HepG2 (cell line): ENCODE results near the gene CIAO2B. TPM values are rescaled to one million over a fixed set of nuclear protein-coding genes. Genes with fewer than 3 reads are reported as not detected.
A peak's percentile ranks its signal among the peaks of the same experiment; 100 is the strongest.

Experiments used
- ATAC-seq: fragments of 200-7000 bp; cut with Tn5 transposase; 3 replicates; pipeline ENCODE4 v1.9.1; 2020; ENCODE audit warnings: mild to moderate bottlenecking, moderate library complexity
- BruUV-seq: library from RNA; stranded (reverse); fragments of 400-500 nt; replicated peaks from 2 replicates; lab custom pipeline; 2021; lab: Mats Ljungman, UMichigan
- CTCF ChIA-PET: fragments of 300-600 bp; formaldehyde crosslinking; extraction: SDS; loops from one replicate; lab custom pipeline; 2021; ENCODE audit warnings: low total read pairs, inconsistent platforms, low intra/inter-chr PET ratio; lab: Yijun Ruan, JAX
- POLR2A ChIA-PET: fragments of 350-600 bp; sonication (Branson Sonifier 250); formaldehyde crosslinking; loops from one replicate; lab custom pipeline; 2020; ENCODE audit warnings: antibody characterized with exemption, inconsistent platforms; lab: Yijun Ruan, JAX
- DNase-seq: peaks from one replicate; pipeline ENCODE4 v3.0.0-alpha.2; 2015; ENCODE audit warnings: low spot score
- FAIRE-seq: peaks from 3 replicates; lab custom pipeline; 2011; peaks lifted over from hg19 to GRCh38; lab: Jason Lieb, UNC
- H2AFZ ChIP-seq: one replicate; pipeline ENCODE4 v1.6.1; 2011; ENCODE audit warnings: low read length, inconsistent platforms
- H3K27ac ChIP-seq: fragments of 300-600 bp; 3 replicates; pipeline ENCODE4 v1.8.0; 2011; ENCODE audit warnings: mixed run types, mild to moderate bottlenecking, mixed read lengths, low read length, inconsistent platforms; ENCODE audit not compliant: insufficient read depth; ENCODE audit errors: extremely low read length
- H3K27me3 ChIP-seq, 2 experiments: fragments of 200-600 bp in 1 of 2; 2 replicates in 1 of 2; 3 replicates in 1 of 2; pipeline versions ENCODE4 v1.6.0 to v1.8.0; 2011; ENCODE audit warnings: low read length in 2 of 2, mild to moderate bottlenecking in 2 of 2, moderate library complexity in 2 of 2, inconsistent platforms in 1 of 2; ENCODE audit not compliant: insufficient read depth in 2 of 2, control insufficient read depth in 1 of 2
- H3K36me3 ChIP-seq, 2 experiments: fragments of 200-600 bp in 1 of 2; replicated peaks in 1 of 2; 2 replicates in 1 of 2; 3 replicates in 1 of 2; pipeline versions ENCODE4 v1.5.1 to v1.8.0; 2011; ENCODE audit warnings: low read length in 2 of 2, inconsistent platforms in 1 of 2; ENCODE audit not compliant: insufficient read depth in 2 of 2, control insufficient read depth in 1 of 2
- H3K4me1 ChIP-seq: 2 replicates; pipeline ENCODE4 v1.5.1; 2012; ENCODE audit warnings: low read length, inconsistent platforms; ENCODE audit not compliant: insufficient read depth
- H3K4me2 ChIP-seq: 2 replicates; pipeline ENCODE4 v1.6.0; 2011; ENCODE audit warnings: low read depth, low read length, inconsistent platforms
- H3K4me3 ChIP-seq, 3 experiments: fragments of 200-600 bp in 1 of 3; sonication (generic), shearing (Covaris generic) in 1 of 3; replicated peaks in 1 of 3; 2 replicates each; pipeline ENCODE4 v1.5.1; 2011 to 2016; ENCODE audit warnings: low read length in 3 of 3, inconsistent platforms in 2 of 3, low read depth in 2 of 3, mild to moderate bottlenecking in 2 of 3, control low read depth in 1 of 3, mixed read lengths in 1 of 3; ENCODE audit not compliant: insufficient read depth in 1 of 3
- H3K79me2 ChIP-seq: one replicate; pipeline ENCODE4 v1.6.1; 2011; ENCODE audit warnings: low read length, inconsistent platforms; ENCODE audit not compliant: insufficient read depth
- H3K9ac ChIP-seq: 2 replicates; pipeline ENCODE4 v1.6.0; 2011; ENCODE audit warnings: mild to moderate bottlenecking, low read depth, low read length, inconsistent platforms; ENCODE audit not compliant: insufficient read depth
- H3K9me3 ChIP-seq: 2 replicates; pipeline ENCODE4 v1.5.1; 2012; ENCODE audit warnings: mild to moderate bottlenecking, low read length
- H4K20me1 ChIP-seq: 2 replicates; pipeline ENCODE4 v1.6.0; 2011; ENCODE audit warnings: inconsistent platforms, mild to moderate bottlenecking, low read length, moderate library complexity; ENCODE audit not compliant: insufficient read depth
- ETV5 ChIP-seq: IDR thresholded peaks from 2 replicates; pipeline ENCODE4 v1.6.1; 2018; ENCODE audit warnings: missing biosample characterization, missing genetic modification reagents, inconsistent platforms, borderline replicate concordance
- FOXA1 ChIP-seq, 2 experiments: fragments of 450-650 bp in 1 of 2; sonication (generic) in 1 of 2; formaldehyde crosslinking in 1 of 2; IDR thresholded peaks; 2 replicates each; pipeline versions ENCODE4 v1.4.0 to v1.6.1; 2016 to 2020; ENCODE audit warnings: missing genetic modification reagents in 1 of 2
- FOXA3 ChIP-seq: IDR thresholded peaks from 2 replicates; pipeline ENCODE4 v1.6.1; 2016; ENCODE audit warnings: missing genetic modification reagents, missing compliant biosample characterization
- FOXP1 ChIP-seq, 2 experiments: fragments of 450-650 bp in 1 of 2; IDR thresholded peaks; 2 replicates each; pipeline ENCODE4 v1.6.1; 2017 to 2018; ENCODE audit warnings: antibody characterized with exemption in 1 of 2
- HNF4A ChIP-seq: sonication (generic); formaldehyde crosslinking; IDR thresholded peaks from 2 replicates; pipeline ENCODE4 v1.4.0; 2020; ENCODE audit warnings: missing genetic modification reagents
- SATB2 ChIP-seq: sonication (generic); formaldehyde crosslinking; IDR thresholded peaks from 2 replicates; pipeline ENCODE4 v1.5.0; 2020; ENCODE audit warnings: missing genetic modification reagents
- ZBTB38 ChIP-seq: sonication (generic); formaldehyde crosslinking; IDR thresholded peaks from 2 replicates; pipeline ENCODE4 v1.5.1; 2020; ENCODE audit warnings: mild to moderate bottlenecking, missing genetic modification reagents
- ZFP1 ChIP-seq: IDR thresholded peaks from 2 replicates; pipeline ENCODE4 v1.6.1; 2016
- ZNF234 ChIP-seq: sonication (generic); formaldehyde crosslinking; conservative IDR thresholded peaks from 2 replicates; pipeline ENCODE4 v1.5.1; 2020; ENCODE audit warnings: mild to moderate bottlenecking, missing genetic modification reagents
- ZNF274 ChIP-seq: sonication (generic); formaldehyde crosslinking; IDR thresholded peaks from 2 replicates; pipeline ENCODE4 v1.5.1; 2020; ENCODE audit warnings: mild to moderate bottlenecking, missing genetic modification reagents
- ZNF296 ChIP-seq: sonication (generic); formaldehyde crosslinking; conservative IDR thresholded peaks from 2 replicates; pipeline ENCODE4 v1.5.0; 2020; ENCODE audit warnings: mild to moderate bottlenecking, missing genetic modification reagents
- WGBS: methylation state at CpG from one replicate; pipeline ENCODE4 v1.1.6; 2017; ENCODE audit warnings: low lambda C conversion rate; 5-methylcytosine and 5-hydroxymethylcytosine counted together
- in situ Hi-C: cut with HindIII; loops from 2 replicates; pipeline ENCODE4 v1.10.0; 2017; ENCODE audit warnings: low pct_unique_long_range_greater_than_20kb; ENCODE audit not compliant: extremely low pct_ligation_motif_present
- intact Hi-C: fragments of 100-400 bp; cut with micrococcal nuclease; formaldehyde crosslinking; loops from one replicate; pipeline ENCODE4 v1.10.0; 2022; ENCODE audit not compliant: unreplicated experiment
- polyA plus RNA-seq, 8 experiments: library from polyadenylated mRNA; depleted of rRNA in 3 of 8; stranded (reverse) in 7 of 8; unstranded in 1 of 8; fragments of >200 nt; fragmentation: Illumina TruSeq in 4 of 8; extraction: Trizol in 4 of 8; gene quantifications; 2 replicates each; pipeline versions ENCODE4 v1.2.1 to v1.2.3, GENCODE V29; 2011 to 2016; ENCODE audit warnings: low read depth in 4 of 8, missing spikeins in 1 of 8, mixed read lengths in 1 of 8; ENCODE audit not compliant: insufficient read depth in 1 of 8
- total RNA-seq, 5 experiments: library from RNA; depleted of rRNA; stranded (reverse); fragments of >200 nt; fragmentation: Illumina TruSeq; extraction: Trizol; gene quantifications; 2 replicates each; pipeline ENCODE4 v1.2.3, GENCODE V29; 2016; ENCODE audit warnings: low read depth in 1 of 5
- TF ChIP-seq, protein P1 (sequence below): sonication (generic); formaldehyde crosslinking; IDR thresholded peaks from 2 replicates; pipeline ENCODE4 v1.4.0; 2020; ENCODE audit warnings: missing genetic modification reagents
- TF ChIP-seq, protein P2 (sequence below): sonication (generic); formaldehyde crosslinking; IDR thresholded peaks from 2 replicates; pipeline ENCODE4 v1.5.0; 2020; ENCODE audit warnings: mild to moderate bottlenecking, missing genetic modification reagents
- TF ChIP-seq, protein P3 (sequence below): sonication (generic); formaldehyde crosslinking; IDR thresholded peaks from 2 replicates; pipeline ENCODE4 v1.4.0; 2020; ENCODE audit warnings: missing genetic modification reagents

Gene CIAO2B
- total and polyA plus RNA-seq, 2 of the 13 experiments (the other 11 are each of a cell fraction or from before 2014, with no cell fraction given): 157 to 293 TPM

DNA sequence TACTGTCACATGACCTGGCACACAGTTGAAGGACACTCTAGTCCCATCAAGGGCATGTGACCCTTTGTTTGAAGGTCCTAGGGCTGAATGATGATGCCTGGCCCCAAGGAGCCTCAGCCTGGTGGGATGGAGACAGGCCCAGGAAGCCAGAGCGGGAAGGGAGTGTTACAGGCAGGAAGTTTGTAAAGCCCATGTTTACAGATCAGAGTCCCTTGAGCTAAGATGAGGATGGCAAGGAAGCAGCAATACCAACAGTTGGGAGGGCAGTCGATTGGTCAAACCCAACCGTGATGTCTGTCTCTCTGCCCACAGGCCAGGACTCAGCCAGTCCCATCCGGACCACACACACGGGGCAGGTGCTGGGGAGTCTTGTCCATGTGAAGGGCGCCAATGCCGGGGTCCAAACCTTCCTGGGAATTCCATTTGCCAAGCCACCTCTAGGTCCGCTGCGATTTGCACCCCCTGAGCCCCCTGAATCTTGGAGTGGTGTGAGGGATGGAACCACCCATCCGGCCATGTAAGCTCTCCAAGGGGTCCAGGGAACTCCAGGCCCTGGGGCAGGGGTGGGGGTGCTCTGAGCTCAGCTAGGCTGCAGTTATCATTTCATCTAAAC lies 3.6 kb upstream of the CIAO2B start (continued):
- TF ChIP-seq, protein P1, sequence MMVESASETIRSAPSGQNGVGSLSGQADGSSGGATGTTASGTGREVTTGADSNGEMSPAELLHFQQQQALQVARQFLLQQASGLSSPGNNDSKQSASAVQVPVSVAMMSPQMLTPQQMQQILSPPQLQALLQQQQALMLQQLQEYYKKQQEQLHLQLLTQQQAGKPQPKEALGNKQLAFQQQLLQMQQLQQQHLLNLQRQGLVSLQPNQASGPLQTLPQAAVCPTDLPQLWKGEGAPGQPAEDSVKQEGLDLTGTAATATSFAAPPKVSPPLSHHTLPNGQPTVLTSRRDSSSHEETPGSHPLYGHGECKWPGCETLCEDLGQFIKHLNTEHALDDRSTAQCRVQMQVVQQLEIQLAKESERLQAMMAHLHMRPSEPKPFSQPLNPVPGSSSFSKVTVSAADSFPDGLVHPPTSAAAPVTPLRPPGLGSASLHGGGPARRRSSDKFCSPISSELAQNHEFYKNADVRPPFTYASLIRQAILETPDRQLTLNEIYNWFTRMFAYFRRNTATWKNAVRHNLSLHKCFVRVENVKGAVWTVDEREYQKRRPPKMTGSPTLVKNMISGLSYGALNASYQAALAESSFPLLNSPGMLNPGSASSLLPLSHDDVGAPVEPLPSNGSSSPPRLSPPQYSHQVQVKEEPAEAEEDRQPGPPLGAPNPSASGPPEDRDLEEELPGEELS: 0 out of 2 replicates have a peak, but pooled peaks have one; percentile 43
- TF ChIP-seq ZBTB38 (CRISPR knock-in tag): peak; percentile 40; the same call in 1 of the 2 replicates
- peak; percentile 76 for TF ChIP-seq HNF4A
- TF ChIP-seq, protein P2, sequence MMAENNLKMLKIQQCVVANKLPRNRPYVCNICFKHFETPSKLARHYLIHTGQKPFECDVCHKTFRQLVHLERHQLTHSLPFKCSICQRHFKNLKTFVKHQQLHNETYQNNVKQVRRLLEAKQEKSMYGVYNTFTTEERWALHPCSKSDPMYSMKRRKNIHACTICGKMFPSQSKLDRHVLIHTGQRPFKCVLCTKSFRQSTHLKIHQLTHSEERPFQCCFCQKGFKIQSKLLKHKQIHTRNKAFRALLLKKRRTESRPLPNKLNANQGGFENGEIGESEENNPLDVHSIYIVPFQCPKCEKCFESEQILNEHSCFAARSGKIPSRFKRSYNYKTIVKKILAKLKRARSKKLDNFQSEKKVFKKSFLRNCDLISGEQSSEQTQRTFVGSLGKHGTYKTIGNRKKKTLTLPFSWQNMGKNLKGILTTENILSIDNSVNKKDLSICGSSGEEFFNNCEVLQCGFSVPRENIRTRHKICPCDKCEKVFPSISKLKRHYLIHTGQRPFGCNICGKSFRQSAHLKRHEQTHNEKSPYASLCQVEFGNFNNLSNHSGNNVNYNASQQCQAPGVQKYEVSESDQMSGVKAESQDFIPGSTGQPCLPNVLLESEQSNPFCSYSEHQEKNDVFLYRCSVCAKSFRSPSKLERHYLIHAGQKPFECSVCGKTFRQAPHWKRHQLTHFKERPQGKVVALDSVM: no peak
- TF ChIP-seq, all 625 proteins: peak for 34

DNA sequence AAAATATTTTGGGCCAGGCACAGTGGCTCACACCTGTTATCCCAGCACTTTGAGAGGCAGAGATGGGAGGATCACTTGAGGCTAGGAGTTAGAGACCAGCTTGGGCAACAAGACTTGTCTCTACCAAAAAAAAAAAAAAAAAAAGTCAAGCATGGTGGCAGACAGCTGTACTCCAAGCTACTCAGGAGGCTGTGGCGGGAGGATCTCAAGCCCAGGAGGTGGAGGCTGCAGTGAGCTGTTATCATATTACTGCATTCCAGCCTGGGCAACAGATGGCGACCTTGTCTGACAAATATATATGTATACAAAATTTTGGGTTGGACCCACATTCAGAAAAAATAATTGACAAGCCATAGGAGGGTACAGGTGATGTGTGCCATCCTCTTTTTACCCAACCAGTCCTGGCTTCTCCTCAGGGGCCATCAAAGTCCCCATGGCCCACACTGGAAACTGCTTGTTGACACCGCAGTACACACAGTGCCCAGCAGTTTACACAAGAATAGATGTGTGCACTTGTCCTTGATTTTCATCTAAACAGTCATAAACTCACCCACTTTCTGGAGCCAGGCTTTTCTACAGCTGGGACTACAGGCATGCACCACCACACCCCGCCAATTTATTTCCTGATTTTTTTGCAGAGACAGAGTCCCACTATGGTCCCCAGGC lies 2.8 kb upstream of the CIAO2B start:
- in situ Hi-C loops: loop anchor here (5.0 kb wide), 1 partner anchor 35 kb away; no protein-coding TSS in a partner anchor
- Histone ChIP-seq H3K9ac (no peak overlapping the region), H3K36me3 (peaks cover 29 to 45% of the 10 kb centered on the region in 2 experiments), H4K20me1 (no peaks in the 10 kb centered on the region; the same call in 1 of the 2 replicates), H3K4me3 (peak overlapping the region in 1 of 3 experiments; percentile 89; a peak in 1 of 6 replicates), H2AFZ (no peak overlapping the region), H3K79me2 (peaks cover 33% of the 10 kb centered on the region), H3K27me3 (no peaks in the 10 kb centered on the region; a peak in 1 of 5 replicates), H3K4me2 (peak overlapping the region; percentile 89), H3K27ac (no peak overlapping the region), H3K9me3 (no peaks in the 10 kb centered on the region), H3K4me1 (peaks cover 48% of the 10 kb centered on the region)
- intact Hi-C loops: loop anchor here (1.0 kb wide), 1 partner anchor 10 kb away; no protein-coding TSS in a partner anchor
- WGBS: 98% methylated on average over 4 of the region's 4 CpGs
- ATAC-seq: no peak
- ChIA-PET CTCF (no interaction called here), POLR2A (interaction anchor here (0.6 to 2.2 kb wide), 7 partner anchors 18 to 385 kb away, joined by 3 to 9 read pairs (median 6); partner anchors contain the start of genes CDH16, CKLF and PDP2)
- FAIRE-seq: peak; percentile 63
- no TSS peak for BruUV-seq
- no peak for DNase-seq
- TF ChIP-seq, protein P2: peak; percentile 98
- TF ChIP-seq ZNF296 (CRISPR knock-in tag): no peak
- TF ChIP-seq ZNF274: no peak
- no peak for TF ChIP-seq SATB2 (CRISPR knock-in tag)
- TF ChIP-seq ETV5: no peak
- TF ChIP-seq FOXA1 (IDR thresholded peaks at IDR 0.05): no peak
- peak; percentile 78 for TF ChIP-seq FOXA1 (CRISPR knock-in tag; IDR thresholded peaks at IDR 0.05)
- peak; percentile 72; the same call in 1 of the 2 replicates for TF ChIP-seq FOXA3 (CRISPR knock-in tag)
- TF ChIP-seq ZFP1 (CRISPR knock-in tag): no peak
- TF ChIP-seq, protein P3, sequence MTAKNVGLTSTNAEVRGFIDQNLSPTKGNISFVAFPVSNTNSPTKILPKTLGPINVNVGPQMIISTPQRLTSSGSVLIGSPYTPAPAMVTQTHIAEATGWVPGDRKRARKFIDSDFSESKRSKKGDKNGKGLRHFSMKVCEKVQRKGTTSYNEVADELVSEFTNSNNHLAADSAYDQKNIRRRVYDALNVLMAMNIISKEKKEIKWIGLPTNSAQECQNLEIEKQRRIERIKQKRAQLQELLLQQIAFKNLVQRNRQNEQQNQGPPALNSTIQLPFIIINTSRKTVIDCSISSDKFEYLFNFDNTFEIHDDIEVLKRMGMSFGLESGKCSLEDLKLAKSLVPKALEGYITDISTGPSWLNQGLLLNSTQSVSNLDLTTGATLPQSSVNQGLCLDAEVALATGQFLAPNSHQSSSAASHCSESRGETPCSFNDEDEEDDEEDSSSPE (CRISPR knock-in tag): no peak; the same call in 1 of the 2 replicates
- TF ChIP-seq ZNF234: no peak
- no peak for TF ChIP-seq FOXP1 (IDR thresholded peaks at IDR 0.05)
- TF ChIP-seq FOXP1 (CRISPR knock-in tag; IDR thresholded peaks at IDR 0.05): peak; percentile 36; the same call in 1 of the 2 replicates
